Smooth muscle cell (in vitro differentiated cells): ENCODE results near the gene SNCB. TPM values are rescaled to one million over a fixed set of nuclear protein-coding genes. Genes with fewer than 3 reads are reported as not detected.

Experiments
- DNase-seq: peaks from one replicate; lab custom pipeline; 2025; ENCODE audit not compliant: unreplicated experiment; lab: John Stamatoyannopoulos, UW
- H2AFZ ChIP-seq: fragments of 200-600 bp; sonication (generic); 2 replicates; pipeline ENCODE4 v1.6.0; 2016; ENCODE audit warnings: antibody characterized with exemption, low read depth, mild to moderate bottlenecking
- H3F3A ChIP-seq: fragments of 200-600 bp; sonication (generic); 2 replicates; pipeline ENCODE4 v1.6.0; 2017; ENCODE audit warnings: antibody characterized with exemption, low read depth
- H3K27ac ChIP-seq: fragments of 200-600 bp; sonication (generic); 2 replicates; pipeline ENCODE4 v1.5.1; 2016; ENCODE audit warnings: low read depth, mild to moderate bottlenecking
- H3K27me3 ChIP-seq: fragments of 200-600 bp; sonication (generic); 2 replicates; pipeline ENCODE4 v1.6.1; 2016; ENCODE audit warnings: low read depth, mild to moderate bottlenecking
- H3K36me3 ChIP-seq: fragments of 200-600 bp; sonication (generic); 2 replicates; pipeline ENCODE4 v1.5.1; 2016; ENCODE audit warnings: low read depth
- H3K4me1 ChIP-seq: fragments of 200-600 bp; sonication (generic); 2 replicates; pipeline ENCODE4 v1.5.1; 2016; ENCODE audit warnings: low read depth
- H3K4me2 ChIP-seq: fragments of 200-600 bp; sonication (generic); 2 replicates; pipeline ENCODE4 v1.6.0; 2016; ENCODE audit warnings: mild to moderate bottlenecking
- H3K4me3 ChIP-seq: fragments of 200-600 bp; sonication (generic); 2 replicates; pipeline ENCODE4 v1.5.1; 2016; ENCODE audit warnings: mild to moderate bottlenecking
- H3K79me2 ChIP-seq: fragments of 200-600 bp; sonication (generic); 2 replicates; pipeline ENCODE4 v1.6.0; 2016; ENCODE audit warnings: low read depth, mild to moderate bottlenecking
- H3K9ac ChIP-seq: fragments of 200-600 bp; sonication (generic); 2 replicates; pipeline ENCODE4 v1.6.0; 2016; ENCODE audit warnings: low read depth
- H3K9me3 ChIP-seq: fragments of 200-600 bp; sonication (generic); replicated peaks from 2 replicates; pipeline ENCODE4 v1.5.1; 2016; ENCODE audit warnings: low read depth
- H4K20me1 ChIP-seq: fragments of 200-600 bp; sonication (generic); 2 replicates; pipeline ENCODE4 v1.6.0; 2016; ENCODE audit warnings: low read depth
- CTCF ChIP-seq: fragments of 200-600 bp; sonication (generic); IDR thresholded peaks from 2 replicates; pipeline ENCODE4 v1.5.1; 2017; ENCODE audit warnings: borderline replicate concordance, mild to moderate bottlenecking, antibody characterized with exemption; ENCODE audit not compliant: insufficient read depth, poor library complexity, severe bottlenecking
- WGBS: methylation state at CpG from one replicate; pipeline ENCODE4 v1.1.7; 2016; ENCODE audit warnings: low lambda C conversion rate; 5-methylcytosine and 5-hydroxymethylcytosine counted together
- polyA plus RNA-seq: library from polyadenylated mRNA; unstranded; fragments of >200 nt; fragmentation: Nextera tagmentation; extraction: Ambion mirVana; gene quantifications from 2 replicates; pipeline ENCODE4 v1.2.1, GENCODE V29; 2016
- total RNA-seq: library from RNA; depleted of rRNA; stranded (reverse); fragments of >200 nt; gene quantifications from 2 replicates; pipeline ENCODE4 v1.2.3, GENCODE V29; 2014

Gene SNCB
- total and polyA plus RNA-seq, 2 experiments from 2014 or later = 0.45 to 0.55 TPM

- Histone ChIP-seq H3K36me3 (no peaks in the 10 kb centered on the region), H3K79me2 (no peaks in the 10 kb centered on the region), H3K27me3 (peaks cover 22% of the 10 kb centered on the region), H3F3A (no peaks in the 10 kb centered on the region), H3K4me2 (no peak overlapping the region), H3K27ac (no peak overlapping the region), H3K4me3 (no peak overlapping the region), H4K20me1 (no peaks in the 10 kb centered on the region), H3K9me3 (no peaks in the 10 kb centered on the region), H3K4me1 (no peaks in the 10 kb centered on the region), H3K9ac (no peak overlapping the region), H2AFZ (no peak overlapping the region)
- WGBS = 83% methylated on average over 6 of the region's 6 CpGs
- no peak for TF ChIP-seq CTCF
- DNase-seq = no peak
Measured at GRCh38 chr5:176664479-176664878, 34.1 kb upstream of the SNCB start.

GRCh38 chr5:176663566-176663965 is 33.2 kb upstream of the SNCB start:
- H3K4me1 ChIP-seq = no peaks in the 10 kb centered on the region
- WGBS = 93% methylated on average over 10 of the region's 10 CpGs
- no peak overlapping the region for H3K27ac ChIP-seq
- no peaks in the 10 kb centered on the region for H3F3A ChIP-seq
- no peaks in the 10 kb centered on the region for H3K79me2 ChIP-seq
- no peak overlapping the region for H3K4me3 ChIP-seq
- H4K20me1 ChIP-seq = no peaks in the 10 kb centered on the region
- TF ChIP-seq CTCF = no peak
- H3K4me2 ChIP-seq = no peak overlapping the region
- no peak overlapping the region for H2AFZ ChIP-seq
- H3K36me3 ChIP-seq = no peaks in the 10 kb centered on the region
- H3K9me3 ChIP-seq = no peaks in the 10 kb centered on the region
- peaks cover 12% of the 10 kb centered on the region for H3K27me3 ChIP-seq
- no peak for DNase-seq
- no peak overlapping the region for H3K9ac ChIP-seq

DNA sequence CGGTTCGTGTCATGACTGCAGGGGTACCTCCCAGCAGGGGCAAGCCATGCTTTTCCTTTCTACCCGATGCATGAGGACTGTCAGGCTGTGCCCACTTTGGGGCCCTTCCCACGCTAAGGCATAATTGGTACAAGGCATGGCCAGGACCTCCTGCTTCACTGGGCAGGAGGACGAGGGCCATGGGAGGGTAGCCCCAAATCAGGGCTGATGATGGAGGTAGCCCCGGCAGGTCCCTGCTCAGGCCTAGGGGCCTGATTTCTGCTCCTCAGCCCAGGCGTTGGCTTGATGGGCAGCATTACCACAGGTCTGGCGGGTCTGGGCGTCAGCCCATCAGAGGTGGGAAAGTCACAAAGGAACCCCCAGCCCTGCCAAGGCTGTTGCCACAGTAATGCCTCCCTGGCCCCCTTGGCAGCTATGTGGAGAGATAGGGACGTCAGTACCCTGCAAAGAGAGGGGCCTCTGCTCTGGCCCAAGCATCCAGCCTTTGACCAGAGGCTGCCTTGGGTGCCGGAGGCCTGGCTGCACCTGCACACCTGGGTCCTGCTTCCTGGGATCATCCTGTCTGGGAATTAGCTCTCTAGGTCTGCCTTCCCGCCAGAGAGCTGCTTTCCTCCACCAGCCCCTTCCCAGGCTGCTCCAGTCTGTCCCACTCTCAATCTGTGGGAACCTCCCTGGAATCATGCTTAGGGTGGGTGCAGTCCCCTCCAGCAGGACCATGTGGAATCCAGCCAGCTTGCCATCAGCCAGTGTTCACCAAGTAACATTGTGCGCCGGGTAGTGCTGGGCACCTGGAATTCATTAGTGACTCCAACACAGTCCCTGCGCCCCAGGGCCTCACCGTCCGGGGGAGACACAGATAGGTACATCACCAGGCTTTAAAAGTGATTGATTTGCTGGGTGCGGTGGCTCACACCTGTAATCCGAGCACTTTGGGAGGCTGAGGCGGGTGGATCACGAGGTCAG is 32.3 kb upstream of the SNCB start:
- H3K4me1 ChIP-seq = no peaks in the 10 kb centered on the region
- H3K79me2 ChIP-seq = no peaks in the 10 kb centered on the region
- H3K4me2 ChIP-seq = no peak overlapping the region
- 89% methylated on average over 21 of the region's 21 CpGs for WGBS
- no peak for TF ChIP-seq CTCF
- no peaks in the 10 kb centered on the region for H3K9me3 ChIP-seq
- H2AFZ ChIP-seq = no peak overlapping the region
- H3K27me3 ChIP-seq = peaks cover 5% of the 10 kb centered on the region
- no peak overlapping the region for H3K9ac ChIP-seq
- no peak for DNase-seq
- H4K20me1 ChIP-seq = no peaks in the 10 kb centered on the region
- no peak overlapping the region for H3K27ac ChIP-seq
- H3F3A ChIP-seq = no peaks in the 10 kb centered on the region
- no peaks in the 10 kb centered on the region for H3K36me3 ChIP-seq
- H3K4me3 ChIP-seq = no peak overlapping the region

DNA sequence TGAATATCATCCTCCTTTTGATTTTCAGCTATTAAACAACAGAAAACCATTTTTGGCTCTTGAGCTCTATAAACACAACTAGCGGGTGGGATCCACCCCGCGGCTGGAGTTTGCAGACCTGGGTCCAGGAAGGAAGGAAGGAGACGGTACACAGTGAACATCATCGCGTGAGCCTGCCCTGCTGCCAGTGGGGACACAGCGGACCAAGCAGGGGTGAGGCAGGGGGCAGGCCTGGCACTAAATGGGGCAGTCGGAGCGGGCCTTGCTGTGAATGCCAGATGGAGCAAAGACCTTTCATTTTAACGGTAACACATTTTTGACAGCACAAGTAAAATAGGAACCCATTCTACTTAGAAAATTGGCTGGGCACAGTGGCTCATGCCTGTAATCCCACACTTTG is 31.3 kb upstream of the SNCB start:
- H3K9me3 ChIP-seq = no peaks in the 10 kb centered on the region
- H3K27me3 ChIP-seq = peaks cover 5% of the 10 kb centered on the region
- no peaks in the 10 kb centered on the region for H3K79me2 ChIP-seq
- DNase-seq = no peak
- WGBS = 94% methylated on average over 10 of the region's 10 CpGs
- H3K4me1 ChIP-seq = no peaks in the 10 kb centered on the region
- no peaks in the 10 kb centered on the region for H3K36me3 ChIP-seq
- no peaks in the 10 kb centered on the region for H4K20me1 ChIP-seq
- no peak overlapping the region for H3K4me3 ChIP-seq
- H3K9ac ChIP-seq = no peak overlapping the region
- no peak overlapping the region for H2AFZ ChIP-seq
- H3K27ac ChIP-seq = no peak overlapping the region
- no peaks in the 10 kb centered on the region for H3F3A ChIP-seq
- TF ChIP-seq CTCF = no peak
- no peak overlapping the region for H3K4me2 ChIP-seq
